ENCODE results near the gene CACNA1H.

GRCh38 chr16:1121601-1122397, 31.1 kb upstream of the CACNA1H start:
- TF ChIP-seq CTCF (IDR thresholded peaks at IDR 0.05; ENCODE audit: insufficient read depth, low read length, poor library complexity, severe bottlenecking) (no peak), EZH2phosphoT487 (conservative IDR thresholded peaks at IDR 0.05; ENCODE audit: low read length) (no peak)

All from SU-DHL-6 (cell line).